ENCODE data around the gene QPCTL.
"Not testable (repeated sequence)": the region's sequence is repeated elsewhere in the genome, so short reads cannot be mapped to it uniquely, and the experiment has no call there.

QPCTL gene

DNA sequence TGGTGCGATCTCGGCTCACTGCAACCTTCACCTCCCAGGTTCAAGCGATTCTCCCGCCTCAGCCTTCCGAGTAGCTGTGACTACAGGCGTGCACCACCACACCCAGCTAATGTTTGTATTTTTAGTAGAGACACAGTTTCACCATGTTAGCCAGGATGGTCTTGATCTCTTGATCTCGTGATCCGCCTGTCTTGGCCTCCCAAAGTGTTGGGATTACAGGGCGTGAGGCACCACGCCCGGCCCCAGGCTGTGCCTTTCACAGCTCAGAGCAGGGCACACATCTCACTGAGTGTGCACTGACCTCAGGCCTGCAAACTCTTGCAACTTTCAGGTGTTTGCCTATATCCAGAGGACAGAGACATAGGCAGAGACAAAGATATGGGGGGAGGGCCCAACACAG lies 7.4 kb upstream of the QPCTL start:
- H3K36me3 ChIP-seq (ENCODE audit: control insufficient read depth in 1 of 2, insufficient read depth in 2 of 2, low read length in 2 of 2): peaks cover 38 to 49% of the 10 kb centered on the region in 2 experiments
- not testable (repeated sequence) for H3K9ac ChIP-seq (ENCODE audit: low read length); H3K4ac ChIP-seq (ENCODE audit: low read depth, low read length); H2AFZ ChIP-seq (ENCODE audit: insufficient read depth, low read length, poor library complexity); H3K79me2 ChIP-seq (ENCODE audit: control insufficient read depth, insufficient read depth, low read length, poor library complexity); H3K27me3 ChIP-seq (ENCODE audit: insufficient read depth, low read length); H3K79me1 ChIP-seq (ENCODE audit: low read length); H2BK120ac ChIP-seq (ENCODE audit: insufficient read depth, low read length, poor library complexity); H2AK5ac ChIP-seq (ENCODE audit: low read length); H3K4me1 ChIP-seq (ENCODE audit: control insufficient read depth in 1 of 2, insufficient read depth in 2 of 2, low read length in 2 of 2); DNase-seq; H2BK5ac ChIP-seq (ENCODE audit: low read depth, low read length, poor library complexity); H3K18ac ChIP-seq (ENCODE audit: low read length); H3K9me3 ChIP-seq (ENCODE audit: insufficient read depth, low read depth, low read length); H3K23ac ChIP-seq (ENCODE audit: low read length); H3K4me2 ChIP-seq (ENCODE audit: low read length); H4K8ac ChIP-seq (ENCODE audit: low read depth, low read length); H3K14ac ChIP-seq (ENCODE audit: low read length); H3K4me3 ChIP-seq (ENCODE audit: low read depth, low read length); H2BK12ac ChIP-seq (ENCODE audit: low read length); H4K91ac ChIP-seq (ENCODE audit: low read depth, low read length); H4K12ac ChIP-seq (ENCODE audit: low read depth, low read length); H3K27ac ChIP-seq (ENCODE audit: low read depth, low read length)
- WGBS (ENCODE audit: extremely low coverage, insufficient coverage, insufficient read length): no CpG with 5 or more reads among the region's 11 CpGs

- H3K9me3 ChIP-seq (ENCODE audit: insufficient read depth, low read depth, low read length): no peaks in the 10 kb centered on the region
- H3K9ac ChIP-seq (ENCODE audit: low read length): no peak overlapping the region
- DNase-seq: no peak
- peaks cover 38 to 49% of the 10 kb centered on the region in 2 experiments for H3K36me3 ChIP-seq (ENCODE audit: control insufficient read depth in 1 of 2, insufficient read depth in 2 of 2, low read length in 2 of 2)
- no peaks in the 10 kb centered on the region for H3K27me3 ChIP-seq (ENCODE audit: insufficient read depth, low read length)
- no peaks in the 10 kb centered on the region for H3K4me1 ChIP-seq (ENCODE audit: control insufficient read depth in 1 of 2, insufficient read depth in 2 of 2, low read length in 2 of 2)
- no peak overlapping the region for H2BK12ac ChIP-seq (ENCODE audit: low read length)
- H3K79me2 ChIP-seq (ENCODE audit: control insufficient read depth, insufficient read depth, low read length, poor library complexity): peaks cover 2% of the 10 kb centered on the region
- H3K14ac ChIP-seq (ENCODE audit: low read length): no peak overlapping the region
- no peak overlapping the region for H4K8ac ChIP-seq (ENCODE audit: low read depth, low read length)
- H3K79me1 ChIP-seq (ENCODE audit: low read length): peaks cover 4% of the 10 kb centered on the region
- H3K4me2 ChIP-seq (ENCODE audit: low read length): no peak overlapping the region
- H3K18ac ChIP-seq (ENCODE audit: low read length): no peak overlapping the region
- H2AFZ ChIP-seq (ENCODE audit: insufficient read depth, low read length, poor library complexity): no peak overlapping the region
- no CpG with 5 or more reads among the region's 9 CpGs for WGBS (ENCODE audit: extremely low coverage, insufficient coverage, insufficient read length)
- no peak overlapping the region for H4K91ac ChIP-seq (ENCODE audit: low read depth, low read length)
- no peak overlapping the region for H3K4ac ChIP-seq (ENCODE audit: low read depth, low read length)
- H4K12ac ChIP-seq (ENCODE audit: low read depth, low read length): no peak overlapping the region
- H2BK120ac ChIP-seq (ENCODE audit: insufficient read depth, low read length, poor library complexity): no peak overlapping the region
- H3K23ac ChIP-seq (ENCODE audit: low read length): no peak overlapping the region
- H2AK5ac ChIP-seq (ENCODE audit: low read length): no peak overlapping the region
- peak overlapping the region; percentile 59 for H3K4me3 ChIP-seq (ENCODE audit: low read depth, low read length)
- H3K27ac ChIP-seq (ENCODE audit: low read depth, low read length): no peak overlapping the region
- H2BK5ac ChIP-seq (ENCODE audit: low read depth, low read length, poor library complexity): no peak overlapping the region
Observed at GRCh38 chr19:45687599-45687998, 4.9 kb upstream of the QPCTL start.

GRCh38 chr19:45691516-45692186 lies 815 bp upstream of the QPCTL start, which contains the start of gene SNRPD2:
SNRPD2 (minus strand) TSS chr19:45691953; CDS start chr19:45691888, 65 bp downstream.
- Histone ChIP-seq H3K27me3 (ENCODE audit: insufficient read depth, low read length) (no peaks in the 10 kb centered on the region), H3K4me1 (ENCODE audit: control insufficient read depth in 1 of 2, insufficient read depth in 2 of 2, low read length in 2 of 2) (no peaks in the 10 kb centered on the region), H3K27ac (ENCODE audit: low read depth, low read length) (peak within 1 kb of the TSS; percentile 72), H3K36me3 (ENCODE audit: control insufficient read depth in 1 of 2, insufficient read depth in 2 of 2, low read length in 2 of 2) (peaks cover 28 to 33% of the 10 kb centered on the region in 2 experiments), H2BK120ac (ENCODE audit: insufficient read depth, low read length, poor library complexity) (peak within 1 kb of the TSS; percentile 36), H3K9me3 (ENCODE audit: insufficient read depth, low read depth, low read length) (no peaks in the 10 kb centered on the region), H3K79me1 (ENCODE audit: low read length) (peaks cover 6% of the 10 kb centered on the region), H2AFZ (ENCODE audit: insufficient read depth, low read length, poor library complexity) (peak within 1 kb of the TSS; percentile 58), H3K4ac (ENCODE audit: low read depth, low read length) (peak within 1 kb of the TSS; percentile 22), H3K9ac (ENCODE audit: low read length) (peak within 1 kb of the TSS; percentile 85), H4K8ac (ENCODE audit: low read depth, low read length) (peak within 1 kb of the TSS; percentile 83), H3K4me2 (ENCODE audit: low read length) (peak within 1 kb of the TSS; percentile 89), H2BK12ac (ENCODE audit: low read length) (no peak within 1 kb of the TSS), H2AK5ac (ENCODE audit: low read length) (no peak within 1 kb of the TSS), H4K12ac (ENCODE audit: low read depth, low read length) (peak within 1 kb of the TSS; percentile 87), H4K91ac (ENCODE audit: low read depth, low read length) (peak within 1 kb of the TSS; percentile 80), H3K14ac (ENCODE audit: low read length) (peak within 1 kb of the TSS; percentile 74), H3K23ac (ENCODE audit: low read length) (no peak within 1 kb of the TSS), H2BK5ac (ENCODE audit: low read depth, low read length, poor library complexity) (no peak within 1 kb of the TSS), H3K79me2 (ENCODE audit: control insufficient read depth, insufficient read depth, low read length, poor library complexity) (peaks cover 5% of the 10 kb centered on the region), H3K4me3 (ENCODE audit: low read depth, low read length) (peak within 1 kb of the TSS; percentile 95), H3K18ac (ENCODE audit: low read length) (peak within 1 kb of the TSS; percentile 27)
- peak; percentile 96 to 99 for DNase-seq
- no CpG with 5 or more reads among the region's 36 CpGs for WGBS (ENCODE audit: extremely low coverage, insufficient coverage, insufficient read length)

DNA sequence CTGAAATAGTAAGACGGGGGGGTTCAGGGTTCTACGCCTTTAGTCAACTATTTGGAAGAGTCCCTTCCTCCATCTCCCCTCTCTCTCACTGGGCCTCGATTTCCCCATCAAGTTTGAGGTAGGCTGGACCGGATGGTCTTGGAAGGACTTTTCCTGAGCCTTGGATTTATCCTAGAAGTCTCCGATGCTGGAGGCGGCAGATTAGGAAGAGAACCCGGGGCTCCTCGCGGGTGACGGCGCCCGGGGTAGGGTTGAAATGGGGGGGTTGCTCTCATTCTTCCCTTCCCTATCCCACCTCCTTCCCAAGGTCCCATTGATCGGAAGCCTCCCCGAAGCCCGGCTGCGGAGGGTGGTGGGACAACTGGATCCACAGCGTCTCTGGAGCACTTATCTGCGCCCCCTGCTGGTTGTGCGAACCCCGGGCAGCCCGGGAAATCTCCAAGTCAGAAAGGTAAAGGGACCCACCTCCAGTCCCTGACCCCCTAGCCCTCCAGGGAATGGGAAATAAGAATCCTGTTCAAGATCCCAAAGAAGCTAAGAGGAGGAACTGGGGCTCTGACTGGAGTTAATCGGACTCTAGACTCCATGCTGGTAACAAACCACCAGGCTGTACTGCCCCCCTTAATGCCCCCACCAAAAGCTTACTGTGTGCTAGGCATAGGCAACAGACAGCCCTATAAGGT lies 781 bp downstream of the QPCTL start:
- Histone ChIP-seq H4K12ac (ENCODE audit: low read depth, low read length) (no peak overlapping the region), H2AFZ (ENCODE audit: insufficient read depth, low read length, poor library complexity) (no peak overlapping the region), H3K4me3 (ENCODE audit: low read depth, low read length) (peak overlapping the region; percentile 95), H3K14ac (ENCODE audit: low read length) (no peak overlapping the region), H3K18ac (ENCODE audit: low read length) (no peak overlapping the region), H3K4me1 (ENCODE audit: control insufficient read depth in 1 of 2, insufficient read depth in 2 of 2, low read length in 2 of 2) (no peaks in the 10 kb centered on the region), H3K9me3 (ENCODE audit: insufficient read depth, low read depth, low read length) (no peaks in the 10 kb centered on the region), H3K27me3 (ENCODE audit: insufficient read depth, low read length) (no peaks in the 10 kb centered on the region), H3K4me2 (ENCODE audit: low read length) (peak overlapping the region; percentile 89), H2BK5ac (ENCODE audit: low read depth, low read length, poor library complexity) (peak overlapping the region; percentile 44), H2BK120ac (ENCODE audit: insufficient read depth, low read length, poor library complexity) (no peak overlapping the region), H2AK5ac (ENCODE audit: low read length) (no peak overlapping the region), H3K79me1 (ENCODE audit: low read length) (peaks cover 6% of the 10 kb centered on the region), H3K79me2 (ENCODE audit: control insufficient read depth, insufficient read depth, low read length, poor library complexity) (peaks cover 5% of the 10 kb centered on the region), H4K91ac (ENCODE audit: low read depth, low read length) (no peak overlapping the region), H4K8ac (ENCODE audit: low read depth, low read length) (no peak overlapping the region), H3K27ac (ENCODE audit: low read depth, low read length) (no peak overlapping the region), H2BK12ac (ENCODE audit: low read length) (no peak overlapping the region), H3K4ac (ENCODE audit: low read depth, low read length) (no peak overlapping the region), H3K23ac (ENCODE audit: low read length) (no peak overlapping the region), H3K9ac (ENCODE audit: low read length) (peak overlapping the region; percentile 81), H3K36me3 (ENCODE audit: control insufficient read depth in 1 of 2, insufficient read depth in 2 of 2, low read length in 2 of 2) (peaks cover 14 to 20% of the 10 kb centered on the region in 2 experiments)
- no CpG with 5 or more reads among the region's 22 CpGs for WGBS (ENCODE audit: extremely low coverage, insufficient coverage, insufficient read length)
- peak; percentile 68 to 86 for DNase-seq

All from trophoblast cell (in vitro differentiated cells and primary cell).